Measurements from ENCODE around the gene UQCRQ. TPM values are rescaled to one million over a fixed set of nuclear protein-coding genes. Genes with fewer than 3 reads are reported as not detected.
A peak's percentile ranks its signal among the peaks of the same experiment; 100 is the strongest.

The UQCRQ gene
- total and polyA plus RNA-seq, 2 of the 13 experiments (the other 11 are each of a cell fraction or from before 2014, with no cell fraction given): 257 to 575 TPM

DNA sequence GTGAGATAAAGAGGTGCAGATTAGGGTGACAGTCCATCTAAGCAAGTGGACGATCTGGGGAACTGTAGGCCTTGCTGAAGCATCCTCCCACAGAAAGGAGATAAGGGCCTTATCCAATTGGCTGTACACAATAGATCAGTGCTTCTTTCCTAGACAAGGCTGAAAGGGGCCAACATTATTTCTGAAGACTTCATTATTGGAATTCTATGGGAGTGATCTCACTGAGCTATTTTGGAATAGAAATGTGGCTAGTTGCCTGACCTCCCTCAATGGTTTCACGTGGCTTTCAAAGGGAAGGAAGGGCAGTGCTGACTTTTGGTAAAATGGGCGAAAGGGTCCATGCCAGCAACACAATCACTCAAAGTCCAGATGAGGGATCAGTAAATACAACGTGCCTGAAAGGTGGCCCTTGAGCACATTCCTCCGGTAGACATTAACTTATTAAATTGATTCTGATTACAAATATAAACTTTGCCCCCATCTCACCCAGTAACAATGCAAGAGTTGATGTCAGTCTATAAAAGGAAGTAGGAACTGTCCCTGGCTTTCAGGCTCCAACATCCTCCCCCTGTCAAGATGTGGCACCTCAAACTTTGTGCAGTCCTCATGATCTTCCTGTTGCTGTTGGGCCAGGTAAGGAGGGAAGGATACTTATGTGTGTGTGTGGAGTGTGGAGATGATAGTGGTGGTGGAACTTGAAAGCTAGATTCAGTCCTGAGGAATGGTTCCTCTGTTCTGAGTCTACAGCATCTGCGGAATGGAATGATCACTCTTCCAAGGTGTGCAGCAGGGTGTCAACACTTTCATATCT lies 6.9 kb downstream of the UQCRQ start, which contains the start of gene LEAP2 (continued):
- TF ChIP-seq ZNF121 (CRISPR knock-in tag; IDR thresholded peaks at IDR 0.05): 0 out of 2 replicates have a peak, but pooled peaks have one; percentile 18
- no peak for TF ChIP-seq CCAR2 (optimal IDR thresholded peaks at IDR 0.05; ENCODE audit: low read depth, low read length)
- peak; percentile 92 for TF ChIP-seq SAP130 (CRISPR knock-in tag; IDR thresholded peaks at IDR 0.05; ENCODE audit: low read depth)
- TF ChIP-seq BRCA1 (CRISPR knock-in tag; IDR thresholded peaks at IDR 0.05): peak; percentile 3; the same call in 1 of the 2 replicates
- TF ChIP-seq, protein P1, sequence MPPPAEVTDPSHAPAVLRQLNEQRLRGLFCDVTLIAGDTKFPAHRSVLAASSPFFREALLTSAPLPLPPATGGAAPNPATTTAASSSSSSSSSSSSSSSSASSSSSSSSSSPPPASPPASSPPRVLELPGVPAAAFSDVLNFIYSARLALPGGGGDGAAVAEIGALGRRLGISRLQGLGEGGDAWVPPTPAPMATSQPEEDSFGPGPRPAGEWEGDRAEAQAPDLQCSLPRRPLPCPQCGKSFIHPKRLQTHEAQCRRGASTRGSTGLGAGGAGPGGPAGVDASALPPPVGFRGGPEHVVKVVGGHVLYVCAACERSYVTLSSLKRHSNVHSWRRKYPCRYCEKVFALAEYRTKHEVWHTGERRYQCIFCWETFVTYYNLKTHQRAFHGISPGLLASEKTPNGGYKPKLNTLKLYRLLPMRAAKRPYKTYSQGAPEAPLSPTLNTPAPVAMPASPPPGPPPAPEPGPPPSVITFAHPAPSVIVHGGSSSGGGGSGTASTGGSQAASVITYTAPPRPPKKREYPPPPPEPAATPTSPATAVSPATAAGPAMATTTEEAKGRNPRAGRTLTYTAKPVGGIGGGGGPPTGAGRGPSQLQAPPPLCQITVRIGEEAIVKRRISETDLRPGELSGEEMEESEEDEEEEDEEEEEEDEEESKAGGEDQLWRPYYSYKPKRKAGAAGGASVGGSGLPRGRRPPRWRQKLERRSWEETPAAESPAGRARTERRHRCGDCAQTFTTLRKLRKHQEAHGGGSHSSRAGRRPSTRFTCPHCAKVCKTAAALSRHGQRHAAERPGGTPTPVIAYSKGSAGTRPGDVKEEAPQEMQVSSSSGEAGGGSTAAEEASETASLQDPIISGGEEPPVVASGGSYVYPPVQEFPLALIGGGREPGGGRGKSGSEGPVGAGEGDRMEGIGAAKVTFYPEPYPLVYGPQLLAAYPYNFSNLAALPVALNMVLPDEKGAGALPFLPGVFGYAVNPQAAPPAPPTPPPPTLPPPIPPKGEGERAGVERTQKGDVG (CRISPR knock-in tag; IDR thresholded peaks at IDR 0.05; ENCODE audit: borderline replicate concordance): no peak
- TF ChIP-seq, protein P2, sequence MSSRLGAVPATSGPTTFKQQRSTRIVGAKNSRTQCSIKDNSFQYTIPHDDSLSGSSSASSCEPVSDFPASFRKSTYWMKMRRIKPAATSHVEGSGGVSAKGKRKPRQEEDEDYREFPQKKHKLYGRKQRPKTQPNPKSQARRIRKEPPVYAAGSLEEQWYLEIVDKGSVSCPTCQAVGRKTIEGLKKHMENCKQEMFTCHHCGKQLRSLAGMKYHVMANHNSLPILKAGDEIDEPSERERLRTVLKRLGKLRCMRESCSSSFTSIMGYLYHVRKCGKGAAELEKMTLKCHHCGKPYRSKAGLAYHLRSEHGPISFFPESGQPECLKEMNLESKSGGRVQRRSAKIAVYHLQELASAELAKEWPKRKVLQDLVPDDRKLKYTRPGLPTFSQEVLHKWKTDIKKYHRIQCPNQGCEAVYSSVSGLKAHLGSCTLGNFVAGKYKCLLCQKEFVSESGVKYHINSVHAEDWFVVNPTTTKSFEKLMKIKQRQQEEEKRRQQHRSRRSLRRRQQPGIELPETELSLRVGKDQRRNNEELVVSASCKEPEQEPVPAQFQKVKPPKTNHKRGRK (CRISPR knock-in tag; IDR thresholded peaks at IDR 0.05): no peak
- TF ChIP-seq ZNF879 (CRISPR knock-in tag; IDR thresholded peaks at IDR 0.05): no peak
- TF ChIP-seq, protein P3, sequence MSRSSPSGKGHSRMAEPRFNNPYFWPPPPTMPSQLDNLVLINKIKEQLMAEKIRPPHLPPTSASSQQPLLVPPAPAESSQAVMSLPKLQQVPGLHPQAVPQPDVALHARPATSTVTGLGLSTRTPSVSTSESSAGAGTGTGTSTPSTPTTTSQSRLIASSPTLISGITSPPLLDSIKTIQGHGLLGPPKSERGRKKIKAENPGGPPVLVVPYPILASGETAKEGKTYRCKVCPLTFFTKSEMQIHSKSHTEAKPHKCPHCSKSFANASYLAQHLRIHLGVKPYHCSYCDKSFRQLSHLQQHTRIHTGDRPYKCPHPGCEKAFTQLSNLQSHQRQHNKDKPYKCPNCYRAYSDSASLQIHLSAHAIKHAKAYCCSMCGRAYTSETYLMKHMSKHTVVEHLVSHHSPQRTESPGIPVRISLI (CRISPR knock-in tag; IDR thresholded peaks at IDR 0.05; ENCODE audit: borderline replicate concordance): no peak
- no peak for TF ChIP-seq KAT2B (IDR thresholded peaks at IDR 0.05; ENCODE audit: borderline replicate concordance, low read depth, low read length)
- TF ChIP-seq, protein P4, sequence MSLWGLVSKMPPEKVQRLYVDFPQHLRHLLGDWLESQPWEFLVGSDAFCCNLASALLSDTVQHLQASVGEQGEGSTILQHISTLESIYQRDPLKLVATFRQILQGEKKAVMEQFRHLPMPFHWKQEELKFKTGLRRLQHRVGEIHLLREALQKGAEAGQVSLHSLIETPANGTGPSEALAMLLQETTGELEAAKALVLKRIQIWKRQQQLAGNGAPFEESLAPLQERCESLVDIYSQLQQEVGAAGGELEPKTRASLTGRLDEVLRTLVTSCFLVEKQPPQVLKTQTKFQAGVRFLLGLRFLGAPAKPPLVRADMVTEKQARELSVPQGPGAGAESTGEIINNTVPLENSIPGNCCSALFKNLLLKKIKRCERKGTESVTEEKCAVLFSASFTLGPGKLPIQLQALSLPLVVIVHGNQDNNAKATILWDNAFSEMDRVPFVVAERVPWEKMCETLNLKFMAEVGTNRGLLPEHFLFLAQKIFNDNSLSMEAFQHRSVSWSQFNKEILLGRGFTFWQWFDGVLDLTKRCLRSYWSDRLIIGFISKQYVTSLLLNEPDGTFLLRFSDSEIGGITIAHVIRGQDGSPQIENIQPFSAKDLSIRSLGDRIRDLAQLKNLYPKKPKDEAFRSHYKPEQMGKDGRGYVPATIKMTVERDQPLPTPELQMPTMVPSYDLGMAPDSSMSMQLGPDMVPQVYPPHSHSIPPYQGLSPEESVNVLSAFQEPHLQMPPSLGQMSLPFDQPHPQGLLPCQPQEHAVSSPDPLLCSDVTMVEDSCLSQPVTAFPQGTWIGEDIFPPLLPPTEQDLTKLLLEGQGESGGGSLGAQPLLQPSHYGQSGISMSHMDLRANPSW (CRISPR knock-in tag; IDR thresholded peaks at IDR 0.05; ENCODE audit: borderline replicate concordance): peak; percentile 87; the same call in 1 of the 2 replicates
- TF ChIP-seq ZBTB38 (CRISPR knock-in tag; IDR thresholded peaks at IDR 0.05): 0 out of 2 replicates have a peak, but pooled peaks have one; percentile 11
- no peak for TF ChIP-seq TCF12 (IDR thresholded peaks at IDR 0.05)
- TF ChIP-seq TCF12 (CRISPR knock-in tag; IDR thresholded peaks at IDR 0.05): peak; percentile 79; the same call in 1 of the 2 replicates
- TF ChIP-seq ZNF431 (CRISPR knock-in tag; IDR thresholded peaks at IDR 0.05; ENCODE audit: borderline replicate concordance, low read depth): peak; percentile 15; the same call in 1 of the 2 replicates
- no peak for TF ChIP-seq ZNF3 (CRISPR knock-in tag; IDR thresholded peaks at IDR 0.05)
- TF ChIP-seq MAFK (conservative IDR thresholded peaks at IDR 0.05 in 1 of 2, IDR thresholded peaks at IDR 0.05 in 1 of 2; ENCODE audit: low read length in 2 of 2): no peak
- TF ChIP-seq, protein P5, sequence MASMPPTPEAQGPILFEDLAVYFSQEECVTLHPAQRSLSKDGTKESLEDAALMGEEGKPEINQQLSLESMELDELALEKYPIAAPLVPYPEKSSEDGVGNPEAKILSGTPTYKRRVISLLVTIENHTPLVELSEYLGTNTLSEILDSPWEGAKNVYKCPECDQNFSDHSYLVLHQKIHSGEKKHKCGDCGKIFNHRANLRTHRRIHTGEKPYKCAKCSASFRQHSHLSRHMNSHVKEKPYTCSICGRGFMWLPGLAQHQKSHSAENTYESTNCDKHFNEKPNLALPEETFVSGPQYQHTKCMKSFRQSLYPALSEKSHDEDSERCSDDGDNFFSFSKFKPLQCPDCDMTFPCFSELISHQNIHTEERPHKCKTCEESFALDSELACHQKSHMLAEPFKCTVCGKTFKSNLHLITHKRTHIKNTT (CRISPR knock-in tag; IDR thresholded peaks at IDR 0.05): no peak
- TF ChIP-seq ZNF547 (CRISPR knock-in tag; IDR thresholded peaks at IDR 0.05): no peak
